GM18505 (cell line): ENCODE results near the gene ADIPOQ.
"Not testable (repeated sequence)": the region's sequence is repeated elsewhere in the genome, so short reads cannot be mapped to it uniquely, and the experiment has no call there.

Source experiments
- ATAC-seq: cut with Tn5 transposase; IDR thresholded peaks from one replicate; pipeline ENCODE4 v1.9.1; 2021; ENCODE audit not compliant: unreplicated experiment
- POLR2A ChIP-seq: IDR thresholded peaks from 4 replicates; pipeline ENCODE4 v1.6.1; 2011; ENCODE audit warnings: borderline replicate concordance; ENCODE audit not compliant: insufficient read depth, insufficient read length; ENCODE audit errors: extremely low read depth

The ADIPOQ gene

GRCh38 chr3:186875708-186876107 lies 33.2 kb downstream of the ADIPOQ start:
- no peak for ATAC-seq
- TF ChIP-seq POLR2A = no peak

- TF ChIP-seq POLR2A = no peak
- ATAC-seq = no peak
These were observed 37.3 kb downstream of the ADIPOQ start for GRCh38 chr3:186879781-186880180.

- no peak for ATAC-seq
- TF ChIP-seq POLR2A = no peak
These were observed 37.9 kb downstream of the ADIPOQ start for GRCh38 chr3:186880406-186880805.

DNA sequence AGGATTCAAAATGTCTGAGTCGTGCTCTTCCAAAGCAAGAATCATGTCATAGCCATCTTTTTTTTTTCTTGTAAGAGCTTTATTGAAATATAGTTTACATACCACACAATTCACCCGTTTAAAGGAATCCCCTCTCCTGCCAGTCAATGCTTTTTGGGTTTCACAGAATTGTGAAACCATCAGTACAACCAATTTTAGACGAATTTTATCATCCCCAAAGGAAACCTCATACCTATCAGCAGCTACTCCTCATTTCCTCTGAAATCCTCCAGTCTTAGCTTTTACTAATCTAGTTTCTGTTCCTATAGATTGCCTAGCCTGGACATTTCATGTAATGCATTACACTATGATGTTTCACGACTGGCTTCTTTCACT lies 39.6 kb downstream of the ADIPOQ start:
- ATAC-seq = no peak
- no peak for TF ChIP-seq POLR2A

- TF ChIP-seq POLR2A = no peak
- no peak for ATAC-seq
These were observed 40.6 kb downstream of the ADIPOQ start for GRCh38 chr3:186882881-186883685.

DNA sequence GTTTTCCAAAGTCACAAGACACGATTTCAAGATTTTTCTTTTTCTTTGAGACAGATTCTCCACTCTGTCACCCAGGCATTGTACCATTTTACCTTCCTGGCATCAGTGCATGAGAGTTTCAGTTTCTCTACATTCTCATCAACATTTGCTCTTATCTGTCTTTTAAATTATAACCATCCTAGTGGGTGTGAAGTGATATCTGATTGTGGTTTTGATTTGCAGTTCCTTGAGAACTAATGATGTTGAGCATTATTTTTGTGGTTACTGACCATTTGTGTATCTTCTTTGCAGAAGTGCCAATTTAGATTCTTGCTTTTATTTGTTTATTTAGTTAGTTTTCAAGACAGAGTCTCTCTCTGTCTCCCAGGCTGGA lies 41.2 kb downstream of the ADIPOQ start:
- no peak for ATAC-seq
- TF ChIP-seq POLR2A = no peak

DNA sequence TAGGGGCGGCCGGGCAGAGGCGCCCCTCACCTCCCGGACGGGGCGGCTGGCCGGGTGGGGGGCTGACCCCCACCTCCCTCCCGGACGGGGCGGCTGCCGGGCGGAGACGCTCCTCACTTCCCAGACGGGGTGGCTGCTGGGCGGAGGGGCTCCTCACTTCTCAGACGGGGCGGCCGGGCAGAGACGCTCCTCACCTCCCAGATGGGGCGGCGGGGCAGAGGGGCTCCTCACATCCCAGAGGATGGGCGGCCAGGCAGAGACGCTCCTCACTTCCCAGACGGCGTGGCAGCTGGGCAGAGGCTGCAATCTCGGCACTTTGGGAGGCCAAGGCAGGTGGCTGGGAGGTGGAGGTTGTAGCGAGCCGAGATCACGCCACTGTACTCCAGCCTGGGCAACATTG lies 42.4 kb downstream of the ADIPOQ start:
- not testable (repeated sequence) for ATAC-seq

- no peak for TF ChIP-seq POLR2A
- no peak for ATAC-seq
These were observed 43.9 kb downstream of the ADIPOQ start for GRCh38 chr3:186886202-186886981.

- ATAC-seq = not testable (repeated sequence)
These were observed 45.0 kb downstream of the ADIPOQ start for GRCh38 chr3:186887507-186887938.

DNA sequence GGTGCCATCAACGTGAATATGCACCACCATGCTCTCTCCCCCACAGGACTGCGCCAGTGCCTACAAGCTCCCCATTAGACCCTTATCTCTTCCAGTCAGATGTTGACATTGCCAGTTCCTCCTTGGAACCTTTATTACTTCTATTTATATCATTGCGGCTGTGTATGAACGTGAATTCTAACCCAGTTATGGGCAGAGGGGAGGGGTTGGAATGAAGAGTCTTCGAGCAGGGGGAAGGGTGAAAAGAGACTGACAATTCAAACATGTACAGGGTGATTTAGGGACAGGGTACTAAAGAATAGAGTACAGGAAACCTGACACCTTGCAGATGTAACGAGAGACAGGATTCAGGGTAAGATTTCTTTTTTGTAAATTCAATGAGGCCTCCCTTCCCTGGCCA lies 46.1 kb downstream of the ADIPOQ start:
- ATAC-seq = no peak
- no peak for TF ChIP-seq POLR2A

DNA sequence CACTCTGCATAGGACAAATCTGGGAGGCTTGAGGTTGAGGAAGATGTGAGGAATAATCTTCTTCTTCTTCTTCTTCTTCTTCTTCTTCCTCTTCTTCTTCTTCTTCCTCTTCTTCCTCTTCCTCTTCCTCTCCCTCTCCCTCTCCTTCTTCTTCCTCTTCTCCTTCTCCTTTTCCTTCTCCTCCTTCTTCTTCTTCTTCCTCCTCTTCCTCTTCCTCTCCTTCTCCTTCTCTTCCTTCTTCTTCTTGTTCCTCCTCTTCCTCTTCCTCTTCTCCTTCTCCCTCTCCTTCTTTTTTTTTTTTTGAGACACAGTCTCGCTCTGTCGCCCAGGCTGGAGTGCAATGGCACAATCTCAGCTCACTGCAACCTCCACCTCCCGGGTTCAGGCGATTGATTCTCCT lies 47.2 kb downstream of the ADIPOQ start:
- ATAC-seq = not testable (repeated sequence)

- no peak for TF ChIP-seq POLR2A
- no peak for ATAC-seq
These were observed 48.4 kb downstream of the ADIPOQ start for GRCh38 chr3:186890911-186891310.

DNA sequence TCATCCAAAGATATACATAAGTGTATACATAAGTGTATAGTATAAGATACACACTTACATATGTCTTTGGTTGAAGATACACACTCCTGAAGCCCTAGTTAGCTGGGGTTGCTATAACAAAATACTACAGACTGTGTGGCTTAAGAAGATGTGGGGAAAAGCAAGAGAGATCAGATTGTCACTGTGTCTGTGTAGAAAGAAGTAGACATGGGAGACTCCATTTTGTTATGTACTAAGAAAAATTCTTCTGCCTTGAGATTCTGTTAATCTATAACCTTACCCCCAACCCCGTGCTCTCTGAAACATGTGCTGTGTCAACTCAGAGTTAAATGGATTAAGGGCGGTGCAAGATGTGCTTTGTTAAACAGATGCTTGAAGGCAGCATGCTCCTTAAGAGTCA lies 50.6 kb downstream of the ADIPOQ start:
- ATAC-seq = not testable (repeated sequence)

- TF ChIP-seq POLR2A = no peak
These were observed 52.9 kb downstream of the ADIPOQ start for GRCh38 chr3:186895406-186895805.

More at GRCh38 chr3:186895406-186895805, 52.9 kb downstream of the ADIPOQ start:
- no peak for ATAC-seq
